ENCODE data around the gene HBEGF.

Gene HBEGF

GRCh38 chr5:140302786-140303639 lies 43.4 kb downstream of the HBEGF start, which contains the start of gene PFDN1:
Gene PFDN1, minus strand, starts transcription at chr5:140303101. Its CDS starts 28 bp downstream, at chr5:140303073.
- DNase-seq (ENCODE audit: low read depth in 2 of 2), result peak; percentile 75 to 86

GRCh38 chr5:140301136-140301535 lies 45.3 kb downstream of the HBEGF start:
- DNase-seq (ENCODE audit: low read depth in 2 of 2), result no peak

DNA sequence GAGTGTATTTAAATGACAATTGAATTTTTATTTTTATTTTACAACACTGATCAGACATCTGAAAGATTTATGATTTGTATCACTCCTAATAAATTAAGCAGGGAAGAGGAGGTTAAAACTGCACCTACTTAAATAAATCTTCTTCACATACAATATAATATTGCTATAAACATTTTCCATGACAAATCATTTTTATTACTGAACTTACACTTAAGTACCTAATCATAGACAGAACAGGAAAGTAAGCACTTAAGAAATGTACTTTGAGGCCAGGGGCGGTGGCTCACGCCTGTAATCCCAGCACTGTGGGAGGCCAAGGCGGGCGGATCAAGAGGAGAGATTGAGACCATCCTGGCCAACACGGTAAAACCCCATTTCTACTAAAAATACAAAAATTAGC lies 47.3 kb downstream of the HBEGF start:
- no peak for DNase-seq (ENCODE audit: low read depth in 2 of 2)

GRCh38 chr5:140298183-140298601 lies 48.2 kb downstream of the HBEGF start:
- DNase-seq (ENCODE audit: low read depth in 2 of 2), result no peak

DNA sequence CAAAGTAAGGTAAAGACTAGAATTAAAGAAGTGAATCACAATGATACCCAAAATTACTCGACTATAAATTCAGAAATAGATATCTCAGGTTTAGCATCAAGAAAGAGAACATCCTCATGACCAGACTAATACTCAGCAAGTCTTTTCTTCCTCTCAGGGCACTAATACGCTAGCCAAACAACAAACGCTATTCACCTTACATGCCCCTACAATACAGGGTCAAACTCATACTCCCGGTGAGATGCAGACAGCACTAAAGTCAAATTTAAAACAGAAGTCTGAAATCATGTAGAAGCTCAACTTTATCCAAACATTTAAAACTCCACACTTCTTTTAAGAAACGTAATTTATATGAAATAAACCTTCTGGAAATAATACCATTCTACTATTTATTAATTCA lies 49.1 kb downstream of the HBEGF start:
- DNase-seq (ENCODE audit: low read depth in 2 of 2), result no peak

DNA sequence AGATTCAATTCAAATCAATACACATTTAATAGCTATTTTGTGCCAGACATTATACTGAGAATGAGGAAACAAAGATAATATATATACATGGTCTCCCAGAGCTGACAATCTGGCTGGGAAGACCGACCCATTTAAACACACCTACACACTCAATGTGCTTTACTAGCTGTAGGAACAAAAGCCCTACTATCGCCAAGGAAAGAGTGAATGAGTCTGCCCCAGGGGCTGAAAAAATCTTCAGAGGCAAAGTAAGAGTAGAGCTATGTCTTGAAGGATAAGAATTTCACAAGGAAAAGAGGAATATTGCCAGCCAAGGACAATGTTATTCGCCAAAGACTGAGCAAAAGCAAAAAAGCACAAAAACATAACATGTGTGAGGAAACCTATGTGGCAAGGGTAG lies 50.1 kb downstream of the HBEGF start:
- DNase-seq (ENCODE audit: low read depth in 2 of 2), result no peak

- DNase-seq (ENCODE audit: low read depth in 2 of 2), result no peak
These were observed 51.0 kb downstream of the HBEGF start for GRCh38 chr5:140295414-140295813.

- DNase-seq (ENCODE audit: low read depth in 2 of 2), result no peak
These were observed 51.6 kb downstream of the HBEGF start for GRCh38 chr5:140294753-140295152.

DNA sequence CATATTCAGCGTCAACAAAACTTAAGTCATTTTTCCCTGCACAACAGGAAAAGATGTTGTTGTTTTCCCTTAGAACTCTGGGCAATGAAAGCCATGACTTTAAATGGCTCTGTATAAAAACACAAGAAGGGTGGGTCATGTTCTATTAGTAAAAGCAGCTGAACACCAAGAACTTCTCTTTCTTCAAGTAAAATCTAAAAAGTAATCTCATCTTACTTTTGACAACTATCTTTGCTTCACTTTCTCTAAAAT lies 52.6 kb downstream of the HBEGF start:
- no peak for DNase-seq (ENCODE audit: low read depth in 2 of 2)

GRCh38 chr5:140293091-140293848 lies 53.1 kb downstream of the HBEGF start:
- DNase-seq (ENCODE audit: low read depth in 2 of 2), result no peak

GRCh38 chr5:140292212-140293036 lies 54.0 kb downstream of the HBEGF start:
- no peak for DNase-seq (ENCODE audit: low read depth in 2 of 2)

DNA sequence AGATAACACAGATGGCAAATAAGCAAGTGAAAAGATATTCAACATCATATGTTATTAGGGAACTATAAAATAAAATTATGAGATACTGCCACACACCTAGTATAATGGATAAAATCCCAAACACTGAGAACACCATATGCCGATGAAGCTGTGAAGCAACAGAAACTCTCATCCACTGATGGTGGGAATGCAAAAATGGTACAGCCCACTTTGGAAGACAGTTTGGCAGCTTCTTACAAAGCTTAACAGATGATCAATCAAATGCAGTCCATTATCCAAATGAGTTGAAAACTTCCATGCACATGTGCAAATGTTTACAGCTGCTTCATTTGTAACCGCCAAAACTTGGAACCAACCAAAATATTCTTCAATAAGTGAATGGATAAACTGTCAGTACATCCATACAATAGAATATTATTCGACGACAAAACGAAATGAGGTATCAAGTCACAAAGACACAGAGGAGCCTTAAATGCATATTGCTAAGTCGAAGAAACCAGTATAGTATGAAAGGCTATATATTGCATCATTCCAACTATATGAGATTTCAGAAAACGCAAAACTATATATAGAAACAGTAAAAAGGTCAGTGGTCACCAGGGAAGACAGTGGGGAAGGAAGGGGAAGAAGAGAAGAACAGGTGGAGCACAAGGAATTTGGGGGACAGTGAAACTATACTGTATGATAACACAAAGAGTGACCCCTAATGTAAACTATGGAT lies 58.4 kb downstream of the HBEGF start:
- no peak for DNase-seq (ENCODE audit: low read depth in 2 of 2)

DNA sequence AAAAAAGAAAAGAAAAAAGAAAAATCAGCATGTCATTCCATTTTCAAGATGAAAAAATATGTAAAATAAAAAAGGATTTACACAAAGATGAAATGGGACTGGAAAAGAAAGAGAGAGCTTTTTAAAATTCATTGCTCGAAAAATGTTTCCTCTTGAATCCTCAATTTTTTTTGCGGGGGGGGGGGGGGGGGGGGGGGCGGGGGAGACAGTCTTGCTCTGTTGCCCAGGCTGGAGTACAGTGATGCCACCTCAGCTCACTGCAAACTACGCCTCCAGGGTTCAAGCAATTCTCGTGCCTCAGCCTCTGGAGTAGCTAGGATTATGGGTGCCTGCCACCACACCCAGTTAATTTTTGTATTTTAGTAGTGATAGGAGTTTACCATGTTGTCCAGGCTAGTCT lies 60.0 kb downstream of the HBEGF start:
- no peak for DNase-seq (ENCODE audit: low read depth in 2 of 2)

DNA sequence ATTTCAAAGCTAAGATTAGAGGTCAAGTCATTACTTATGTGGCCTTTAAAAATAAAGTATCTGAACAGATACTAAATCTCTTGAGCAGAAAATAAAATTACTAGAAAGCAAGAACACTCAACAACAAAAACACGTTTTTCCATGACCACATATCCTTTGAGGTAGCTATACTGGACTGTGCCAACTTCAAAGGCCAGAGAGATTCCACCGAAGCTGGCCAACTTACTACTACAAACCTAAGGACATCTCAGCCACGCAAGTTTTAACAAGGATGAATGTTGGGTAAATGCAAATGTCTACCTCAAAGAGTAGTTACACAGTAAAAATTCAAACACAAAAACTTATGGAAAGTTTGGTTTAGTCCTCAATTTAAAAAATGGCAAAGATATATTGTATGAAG lies 62.4 kb downstream of the HBEGF start:
- DNase-seq (ENCODE audit: low read depth in 2 of 2), result no peak
